Thyroid gland (tissue), 4 donors: Measurements from ENCODE around the gene HHEX.

Experiments
- POLR2A ChIP-seq, 2 donors: fragments of 450-650 bp; IDR thresholded peaks; one replicate each; pipeline ENCODE4 v1.6.1; 2017; ENCODE audit warnings: antibody characterized with exemption in 2 of 2, mild to moderate bottlenecking in 2 of 2, moderate library complexity in 1 of 2
- TF ChIP-seq, protein P1 (sequence below), 6 experiments: fragments of 200-600 bp in 3 of 6; fragments of 450-650 bp in 3 of 6; sonication (generic) in 3 of 6; IDR thresholded peaks; one replicate each; pipeline ENCODE4 v1.5.1; 2016 to 2019; ENCODE audit warnings: antibody characterized with exemption in 6 of 6, mild to moderate bottlenecking in 2 of 6, inconsistent platforms in 1 of 6, moderate library complexity in 1 of 6

GRCh38 chr10:92699193-92699517 is 9.4 kb downstream of the HHEX start:
- TF ChIP-seq, protein P1, sequence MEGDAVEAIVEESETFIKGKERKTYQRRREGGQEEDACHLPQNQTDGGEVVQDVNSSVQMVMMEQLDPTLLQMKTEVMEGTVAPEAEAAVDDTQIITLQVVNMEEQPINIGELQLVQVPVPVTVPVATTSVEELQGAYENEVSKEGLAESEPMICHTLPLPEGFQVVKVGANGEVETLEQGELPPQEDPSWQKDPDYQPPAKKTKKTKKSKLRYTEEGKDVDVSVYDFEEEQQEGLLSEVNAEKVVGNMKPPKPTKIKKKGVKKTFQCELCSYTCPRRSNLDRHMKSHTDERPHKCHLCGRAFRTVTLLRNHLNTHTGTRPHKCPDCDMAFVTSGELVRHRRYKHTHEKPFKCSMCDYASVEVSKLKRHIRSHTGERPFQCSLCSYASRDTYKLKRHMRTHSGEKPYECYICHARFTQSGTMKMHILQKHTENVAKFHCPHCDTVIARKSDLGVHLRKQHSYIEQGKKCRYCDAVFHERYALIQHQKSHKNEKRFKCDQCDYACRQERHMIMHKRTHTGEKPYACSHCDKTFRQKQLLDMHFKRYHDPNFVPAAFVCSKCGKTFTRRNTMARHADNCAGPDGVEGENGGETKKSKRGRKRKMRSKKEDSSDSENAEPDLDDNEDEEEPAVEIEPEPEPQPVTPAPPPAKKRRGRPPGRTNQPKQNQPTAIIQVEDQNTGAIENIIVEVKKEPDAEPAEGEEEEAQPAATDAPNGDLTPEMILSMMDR (IDR thresholded peaks at IDR 0.05): no peak
- no peak for TF ChIP-seq POLR2A (IDR thresholded peaks at IDR 0.05)
